AG04449 (cell line): Measurements from ENCODE around the gene MX2.

Source experiments
- CTCF ChIA-PET: fragments of 350-600 bp; formaldehyde crosslinking; extraction: SDS; loops from one replicate; lab custom pipeline; 2021; ENCODE audit warnings: antibody characterized with exemption; lab: Yijun Ruan, JAX
- POLR2A ChIA-PET: fragments of 400-600, 350-600 bp; formaldehyde crosslinking; extraction: SDS; loops from one replicate; lab custom pipeline; 2020; ENCODE audit warnings: antibody characterized with exemption, inconsistent platforms; lab: Yijun Ruan, JAX
- DNase-seq: peaks from one replicate; pipeline ENCODE4 v3.0.0-alpha.2; 2010; ENCODE audit warnings: low read depth, low spot score
- H3K4me3 ChIP-seq: 2 replicates; pipeline ENCODE4 v1.5.1; 2011; ENCODE audit warnings: low read depth, mild to moderate bottlenecking, control low read depth, low read length
- CTCF ChIP-seq: IDR thresholded peaks from one replicate; pipeline ENCODE4 v1.5.1; 2011; ENCODE audit warnings: mild to moderate bottlenecking, moderate library complexity, low read length, control low read depth, inconsistent platforms; ENCODE audit not compliant: insufficient read depth; ENCODE audit errors: missing control alignments

The MX2 gene

DNA sequence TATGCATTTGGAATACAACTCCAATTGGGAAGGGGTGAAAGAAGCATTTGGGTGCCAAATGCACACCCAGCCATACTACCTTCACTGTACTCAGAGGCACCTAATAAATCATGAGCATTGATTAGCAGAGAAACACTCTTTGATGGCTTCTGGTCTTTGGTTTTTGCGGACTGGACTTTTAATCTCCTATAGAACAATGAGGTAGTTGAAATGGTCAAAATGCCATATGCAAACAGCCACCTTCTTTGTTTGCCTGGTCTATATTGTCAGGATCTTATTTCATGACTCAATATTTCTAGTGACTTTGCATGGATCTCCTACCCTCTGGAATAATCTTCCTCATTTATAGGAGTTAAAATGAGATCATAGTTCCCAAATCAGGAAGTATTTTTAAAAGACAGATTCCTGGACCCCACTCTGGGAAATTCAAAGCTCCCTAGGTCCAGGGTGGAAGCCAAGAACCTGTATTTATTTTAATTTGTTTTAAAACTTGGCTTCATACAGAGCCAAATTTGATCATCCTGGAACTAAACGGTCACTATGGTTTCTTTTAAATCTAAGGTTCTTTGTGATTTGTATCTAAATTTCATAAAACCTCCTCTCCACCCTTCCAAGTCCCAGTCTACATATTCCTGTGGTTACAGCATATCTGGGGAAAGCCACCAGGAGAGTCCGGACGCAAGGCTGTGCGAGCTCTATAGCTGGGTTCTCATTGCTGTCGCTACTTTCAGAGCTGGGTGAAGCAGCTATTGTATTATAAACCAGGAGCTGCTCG lies 36.5 kb upstream of the MX2 start:
- ChIA-PET CTCF (interaction anchor here (0.9 kb wide), 1 partner anchor 159 kb away, joined by 3 read pairs; no protein-coding TSS in a partner anchor), POLR2A (no interaction called here)
- no peak for DNase-seq
- no peak overlapping the region for H3K4me3 ChIP-seq
- TF ChIP-seq CTCF: no peak

DNA sequence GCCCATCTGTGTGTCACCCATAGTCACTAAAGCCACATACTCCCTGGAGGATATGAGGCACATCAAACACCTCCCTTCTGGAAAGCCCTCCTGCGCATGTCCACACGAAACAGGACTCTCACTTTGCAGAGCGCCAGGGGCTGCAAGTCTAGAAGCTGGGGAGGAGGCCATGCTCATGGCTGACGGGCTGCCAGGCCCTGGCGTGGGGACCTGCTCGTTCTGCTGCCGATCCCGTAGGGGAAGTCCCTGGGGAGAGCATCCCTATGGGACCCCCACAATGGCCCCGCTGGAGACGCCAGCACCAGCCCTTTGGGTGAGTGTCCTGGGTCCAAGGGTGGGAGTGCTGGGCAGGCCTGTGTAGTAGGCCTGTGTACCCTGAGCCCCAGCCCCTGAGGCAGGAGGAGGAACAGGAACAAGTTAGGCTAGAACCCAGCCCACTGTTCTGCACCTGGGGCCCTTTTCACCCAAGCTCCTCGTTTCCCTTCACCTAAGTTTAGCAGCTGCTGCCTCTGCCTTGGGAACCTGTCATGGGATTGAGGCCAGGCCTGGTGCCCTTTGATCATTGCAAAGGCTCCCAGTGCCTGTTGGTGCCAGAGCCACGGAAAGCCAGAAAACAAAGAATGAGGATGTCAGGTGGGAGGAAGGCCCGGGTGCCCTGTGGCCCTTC lies 35.3 kb upstream of the MX2 start:
- TF ChIP-seq CTCF: no peak
- CTCF ChIA-PET: no interaction called here
- no peak for DNase-seq

GRCh38 chr21:41327753-41328152 lies 34.1 kb upstream of the MX2 start:
- ChIA-PET POLR2A (no interaction called here), CTCF (no interaction called here)
- no peak for DNase-seq
- no peak overlapping the region for H3K4me3 ChIP-seq
- no peak for TF ChIP-seq CTCF

More for the DNA sequence above, 35.3 kb upstream of the MX2 start:
- no peak overlapping the region for H3K4me3 ChIP-seq
- POLR2A ChIA-PET: no interaction called here

DNA sequence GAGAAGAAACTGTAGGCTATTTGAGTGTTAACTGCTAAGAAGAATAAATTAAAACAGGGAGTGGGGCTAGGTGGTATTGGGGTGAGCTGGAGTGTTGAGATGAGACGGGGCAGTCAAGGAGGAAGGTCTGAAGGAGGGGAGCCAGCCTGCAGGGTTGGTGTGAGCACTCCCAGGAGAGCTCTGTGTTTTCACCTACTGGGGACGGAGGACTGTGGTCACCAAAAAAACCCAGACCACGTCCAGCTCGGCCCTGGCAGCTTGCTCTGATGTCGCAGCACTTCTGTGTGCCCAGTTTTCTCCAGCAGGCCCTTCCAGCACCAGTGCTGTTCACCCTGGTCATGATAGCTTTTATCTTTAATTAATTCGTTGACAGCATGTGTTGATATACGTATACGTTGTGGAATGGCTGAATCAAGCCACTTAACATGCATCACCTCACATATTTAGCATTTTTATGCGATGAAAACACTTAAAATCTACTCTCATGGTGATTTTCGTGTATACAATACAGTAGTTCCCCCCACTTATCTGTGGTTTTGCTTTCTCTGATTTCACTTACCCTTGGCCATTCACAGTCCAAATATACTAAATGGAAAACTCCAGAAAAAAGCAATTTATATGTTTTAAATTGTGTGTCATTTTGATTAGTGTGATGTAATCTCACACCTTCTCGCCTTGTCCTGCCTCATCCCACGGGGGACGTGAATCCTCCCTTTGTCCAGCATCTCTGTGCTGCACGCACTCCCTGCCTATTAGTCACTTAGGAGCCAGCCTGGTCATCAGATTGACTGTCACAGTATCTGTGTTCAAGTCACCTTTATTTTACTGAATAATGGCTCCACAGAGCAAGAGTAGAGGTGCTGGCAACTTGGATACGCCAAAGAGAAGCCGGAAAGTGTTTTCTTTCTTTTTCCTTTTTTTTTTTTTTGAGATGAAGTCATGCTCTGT lies 32.9 kb upstream of the MX2 start:
- DNase-seq: no peak
- no peak for TF ChIP-seq CTCF
- no peak overlapping the region for H3K4me3 ChIP-seq
- ChIA-PET POLR2A (no interaction called here), CTCF (no interaction called here)

DNA sequence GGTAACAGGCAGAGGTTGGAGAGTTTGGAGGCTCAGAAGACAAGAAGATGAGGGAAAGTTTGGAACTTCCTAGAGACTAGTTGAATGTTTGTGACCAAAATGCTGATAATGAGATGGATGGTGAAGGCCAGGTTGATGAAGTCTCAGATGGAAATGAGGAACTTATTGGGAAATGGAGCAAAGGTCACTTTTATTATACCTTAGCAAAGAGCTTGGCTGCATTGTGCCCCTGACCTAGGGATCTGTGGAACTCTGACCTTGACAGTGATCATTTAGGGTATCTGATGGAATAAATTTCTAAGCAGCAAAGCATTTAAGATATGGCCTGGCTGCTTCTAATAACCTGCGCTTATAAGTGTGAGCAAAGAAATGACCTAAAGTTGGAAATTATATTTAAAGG lies 28.1 kb upstream of the MX2 start:
- no peak for TF ChIP-seq CTCF
- ChIA-PET POLR2A (no interaction called here), CTCF (no interaction called here)
- H3K4me3 ChIP-seq: no peak overlapping the region
- no peak for DNase-seq

DNA sequence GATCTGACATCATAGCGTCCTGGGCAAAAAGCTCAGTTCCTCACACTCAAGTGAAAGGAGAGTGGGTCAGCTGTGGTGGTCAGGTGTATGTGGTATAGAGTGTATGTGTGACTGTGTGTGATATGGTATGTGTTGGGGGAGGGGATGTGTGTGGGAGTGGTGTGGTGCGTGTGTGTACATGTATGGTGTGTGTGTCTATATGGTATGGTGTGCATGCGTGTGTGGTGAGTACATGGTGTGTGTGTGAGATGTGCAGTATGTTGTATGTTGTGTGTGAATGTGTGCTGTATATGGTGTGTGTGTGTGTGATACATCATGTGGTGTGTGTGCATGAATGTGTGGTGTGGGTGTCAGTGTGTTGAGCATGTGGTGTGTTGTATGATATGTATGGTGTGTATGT lies 24.3 kb upstream of the MX2 start:
- TF ChIP-seq CTCF: no peak
- CTCF ChIA-PET: no interaction called here
- no peak overlapping the region for H3K4me3 ChIP-seq
- POLR2A ChIA-PET: no interaction called here
- no peak for DNase-seq
